GM10266 (cell line): ENCODE measurements around the gene TFE3.

Experiments used
- DNase-seq: peaks from one replicate; pipeline ENCODE4 v3.0.0; 2012; ENCODE audit errors: extremely low spot score
- TF ChIP-seq, protein P1 (sequence below): IDR thresholded peaks from 2 replicates; pipeline ENCODE4 v1.5.1; 2012; ENCODE audit warnings: mild to moderate bottlenecking, low read depth; ENCODE audit not compliant: control insufficient read depth, insufficient read depth; ENCODE audit errors: missing control alignments

Gene TFE3, protein sequence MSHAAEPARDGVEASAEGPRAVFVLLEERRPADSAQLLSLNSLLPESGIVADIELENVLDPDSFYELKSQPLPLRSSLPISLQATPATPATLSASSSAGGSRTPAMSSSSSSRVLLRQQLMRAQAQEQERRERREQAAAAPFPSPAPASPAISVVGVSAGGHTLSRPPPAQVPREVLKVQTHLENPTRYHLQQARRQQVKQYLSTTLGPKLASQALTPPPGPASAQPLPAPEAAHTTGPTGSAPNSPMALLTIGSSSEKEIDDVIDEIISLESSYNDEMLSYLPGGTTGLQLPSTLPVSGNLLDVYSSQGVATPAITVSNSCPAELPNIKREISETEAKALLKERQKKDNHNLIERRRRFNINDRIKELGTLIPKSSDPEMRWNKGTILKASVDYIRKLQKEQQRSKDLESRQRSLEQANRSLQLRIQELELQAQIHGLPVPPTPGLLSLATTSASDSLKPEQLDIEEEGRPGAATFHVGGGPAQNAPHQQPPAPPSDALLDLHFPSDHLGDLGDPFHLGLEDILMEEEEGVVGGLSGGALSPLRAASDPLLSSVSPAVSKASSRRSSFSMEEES

DNA sequence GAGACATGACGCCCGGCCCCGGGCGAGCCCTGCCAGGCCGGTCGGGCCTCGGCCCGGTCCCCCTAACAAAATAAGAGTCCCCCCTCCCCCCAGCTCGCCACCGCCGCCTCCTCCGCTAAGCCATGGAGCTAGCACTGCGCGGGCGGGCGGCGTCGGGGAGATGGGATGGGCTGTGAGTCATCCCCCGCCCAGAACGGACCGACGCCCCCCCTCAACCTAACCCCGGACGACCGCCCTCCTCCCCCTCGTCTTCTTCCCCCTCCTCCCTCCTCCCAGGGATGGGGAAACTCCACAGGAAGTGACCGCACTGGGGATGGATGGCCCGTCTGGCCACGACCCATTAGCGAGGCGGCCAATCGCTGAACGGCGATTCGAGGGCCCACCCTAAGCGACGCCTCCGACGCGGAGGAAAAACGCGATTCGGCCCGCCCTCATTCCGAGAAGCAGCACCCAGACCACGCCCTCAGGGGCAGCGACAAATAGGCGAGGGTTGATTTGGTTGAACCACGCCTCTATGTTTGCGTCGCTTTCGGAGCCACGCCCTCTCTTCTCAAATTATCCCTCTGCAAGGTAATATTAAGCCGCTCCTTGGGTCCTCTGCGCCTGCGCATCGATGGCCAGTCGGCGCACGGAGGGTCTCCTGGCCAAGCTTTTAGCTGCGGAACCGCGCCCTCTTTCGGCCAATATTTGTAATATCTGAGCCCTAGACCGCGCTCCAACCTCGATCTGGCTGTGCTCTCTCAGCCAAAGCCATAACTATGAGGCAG, at the start of gene TFE3:
Gene TFE3 (minus strand): TSS at position 138 of the 767 bp plus-strand sequence. CDS start 131 bp downstream, at position 7.
- TF ChIP-seq, protein P1, sequence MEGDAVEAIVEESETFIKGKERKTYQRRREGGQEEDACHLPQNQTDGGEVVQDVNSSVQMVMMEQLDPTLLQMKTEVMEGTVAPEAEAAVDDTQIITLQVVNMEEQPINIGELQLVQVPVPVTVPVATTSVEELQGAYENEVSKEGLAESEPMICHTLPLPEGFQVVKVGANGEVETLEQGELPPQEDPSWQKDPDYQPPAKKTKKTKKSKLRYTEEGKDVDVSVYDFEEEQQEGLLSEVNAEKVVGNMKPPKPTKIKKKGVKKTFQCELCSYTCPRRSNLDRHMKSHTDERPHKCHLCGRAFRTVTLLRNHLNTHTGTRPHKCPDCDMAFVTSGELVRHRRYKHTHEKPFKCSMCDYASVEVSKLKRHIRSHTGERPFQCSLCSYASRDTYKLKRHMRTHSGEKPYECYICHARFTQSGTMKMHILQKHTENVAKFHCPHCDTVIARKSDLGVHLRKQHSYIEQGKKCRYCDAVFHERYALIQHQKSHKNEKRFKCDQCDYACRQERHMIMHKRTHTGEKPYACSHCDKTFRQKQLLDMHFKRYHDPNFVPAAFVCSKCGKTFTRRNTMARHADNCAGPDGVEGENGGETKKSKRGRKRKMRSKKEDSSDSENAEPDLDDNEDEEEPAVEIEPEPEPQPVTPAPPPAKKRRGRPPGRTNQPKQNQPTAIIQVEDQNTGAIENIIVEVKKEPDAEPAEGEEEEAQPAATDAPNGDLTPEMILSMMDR: peak; percentile 63
- peak; percentile 90 for DNase-seq

DNA sequence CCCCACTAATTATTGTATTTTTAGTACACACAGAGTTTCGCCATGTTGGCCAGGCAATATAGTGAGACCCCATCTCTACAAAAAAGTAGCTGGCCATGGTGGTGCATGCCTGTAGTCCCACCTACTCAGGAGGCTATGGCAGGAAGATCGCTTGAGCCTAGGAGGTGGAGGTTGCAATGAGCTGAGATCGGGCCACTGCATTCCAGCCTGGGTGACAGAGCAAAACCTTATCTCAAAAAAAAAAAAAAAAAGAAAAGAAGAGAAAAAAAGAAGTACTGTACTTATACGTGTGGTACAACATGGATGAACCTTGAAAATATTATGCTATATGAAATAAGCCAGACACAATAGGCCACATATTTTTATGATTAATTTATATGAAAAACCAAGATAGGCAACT, 46.4 kb upstream of the TFE3 start:
- no peak for DNase-seq

DNA sequence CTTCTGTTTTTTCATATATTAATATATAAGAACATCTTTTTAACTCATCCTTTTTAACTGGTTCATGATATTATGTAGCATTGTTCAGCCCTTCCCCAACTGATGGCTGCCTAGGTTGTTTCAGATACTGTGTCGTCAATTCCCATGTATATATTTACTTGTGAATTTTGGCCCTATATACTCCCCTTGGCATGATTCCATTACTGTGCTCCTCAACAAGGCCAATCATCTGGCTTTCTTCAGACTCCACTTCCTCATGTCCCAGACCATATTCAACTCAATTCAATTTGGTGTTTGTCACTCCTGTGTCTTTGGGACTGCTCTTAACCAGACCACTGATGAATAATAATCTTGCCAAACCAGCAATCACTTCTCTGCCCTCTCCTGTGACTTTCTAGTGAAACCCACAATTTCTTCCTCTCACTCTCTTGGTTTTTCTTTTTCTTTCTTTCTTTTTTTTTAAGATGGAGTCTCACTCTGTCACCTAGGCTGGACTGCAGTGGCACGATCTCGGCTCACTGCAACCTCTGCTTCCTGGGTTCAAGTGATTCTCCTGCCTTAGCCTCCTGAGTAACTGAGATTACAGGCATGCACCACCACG, 39.2 kb upstream of the TFE3 start:
- DNase-seq: no peak
- TF ChIP-seq, protein P1: no peak

More for the DNA sequence above, 46.4 kb upstream of the TFE3 start:
- TF ChIP-seq, protein P1: no peak

DNA sequence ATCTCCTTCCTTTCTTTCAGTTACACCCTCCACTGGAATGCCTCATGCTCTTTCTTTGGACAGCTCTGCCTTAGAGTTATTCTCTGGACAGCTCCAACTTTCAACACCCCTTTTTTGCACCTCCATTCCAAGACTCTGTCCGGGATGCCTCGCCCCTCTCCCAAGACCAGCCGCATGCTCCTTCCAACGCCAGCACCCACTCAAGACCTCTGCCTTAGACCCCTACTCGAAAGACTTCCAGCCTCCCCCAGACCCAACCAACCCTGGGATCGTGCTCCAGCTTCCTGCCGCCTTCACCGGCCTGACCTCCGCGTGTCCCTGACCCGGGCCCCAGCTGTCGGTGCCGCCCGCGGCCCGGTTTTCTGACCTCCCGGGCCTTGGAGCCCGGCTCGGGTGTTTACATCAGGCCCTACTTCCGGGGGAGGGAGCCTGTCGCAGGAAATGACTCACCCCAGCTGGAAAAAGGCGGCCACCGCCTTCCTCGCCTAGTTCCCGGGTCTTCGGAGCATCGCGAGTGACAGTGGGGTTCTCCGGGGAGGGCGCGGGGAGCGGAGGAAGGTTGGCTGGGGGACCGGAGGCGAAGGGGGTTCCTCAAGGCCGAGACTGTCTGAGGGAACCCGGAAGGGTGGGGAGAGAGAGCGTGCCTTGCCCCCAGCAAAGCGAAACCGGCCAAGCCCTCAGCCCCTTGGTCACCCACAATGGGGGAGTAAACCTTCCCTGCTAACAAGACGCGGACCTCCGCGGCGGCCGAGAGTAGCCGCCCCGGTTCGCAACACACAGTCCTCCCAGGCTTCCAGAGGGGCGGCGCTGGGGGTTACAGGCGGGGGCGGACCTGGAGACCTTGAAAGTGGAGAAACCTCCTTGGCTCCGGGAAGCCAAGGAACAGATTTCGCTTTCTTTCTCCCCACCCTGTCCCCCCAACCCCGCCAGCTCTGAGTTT, 36.6 kb upstream of the TFE3 start, which contains the start of gene WDR45:
Gene WDR45 (minus strand): TSS at position 399 of the 940 bp plus-strand sequence. CDS start 1,792 bp downstream, outside the sequence.
- peak; percentile 74 for DNase-seq

DNA sequence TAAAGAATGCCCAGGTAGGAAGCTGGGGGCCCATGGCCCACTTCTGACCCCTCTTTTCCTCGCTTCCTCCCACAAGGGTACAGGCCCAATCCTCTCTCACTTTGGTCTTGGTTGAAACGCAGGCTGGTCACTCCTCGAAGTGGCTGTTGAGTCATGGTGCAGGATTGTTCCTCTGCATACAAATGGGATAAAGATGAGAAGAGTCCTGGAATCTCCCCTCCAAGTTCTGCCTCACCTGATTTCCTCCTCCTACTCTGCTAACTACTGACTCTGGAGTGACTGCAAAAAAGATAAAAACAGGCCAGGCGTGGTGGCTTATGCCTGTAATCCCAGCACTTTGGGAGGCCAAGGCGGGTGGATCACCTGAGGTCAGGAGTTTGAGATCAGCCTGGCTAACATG, 34.8 kb upstream of the TFE3 start:
- no peak for DNase-seq
- TF ChIP-seq, protein P1: no peak

More for the DNA sequence above, 36.6 kb upstream of the TFE3 start, which contains the start of gene WDR45:
- TF ChIP-seq, protein P1: no peak

DNA sequence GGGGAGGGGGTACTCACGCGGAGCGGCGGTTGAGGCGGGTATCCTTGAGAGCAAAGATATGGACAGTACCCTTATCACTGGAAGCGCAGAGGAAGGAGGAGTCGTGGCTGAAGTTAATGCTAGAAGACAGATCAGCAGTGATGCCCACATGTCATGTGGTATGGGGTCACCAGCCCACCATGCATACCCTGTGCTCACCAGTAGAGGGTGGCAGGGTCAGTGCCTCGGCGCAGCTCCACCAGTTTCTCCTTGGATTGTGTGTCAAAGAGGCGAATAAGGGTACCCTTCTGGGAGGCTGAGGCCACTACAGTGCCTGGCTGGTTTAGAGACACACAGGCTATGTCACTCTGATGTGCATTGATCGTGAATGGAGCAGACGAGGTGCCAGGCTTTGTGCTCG, 32.2 kb upstream of the TFE3 start:
- no peak for DNase-seq

More for the DNA sequence above, 32.2 kb upstream of the TFE3 start:
- TF ChIP-seq, protein P1: no peak
